Upper lobe of right lung (tissue), 1 donor: ENCODE data around the gene STOM. TPM values are rescaled to one million over a fixed set of nuclear protein-coding genes. Genes with fewer than 3 reads are reported as not detected.

Experiments used
- ATAC-seq: fragments of 200-7000 bp; cut with Tn5 transposase; one replicate; pipeline ENCODE4 v1.9.1; 2020; ENCODE audit warnings: mild to moderate bottlenecking, moderate library complexity
- DNase-seq: peaks from one replicate; pipeline ENCODE4 v3.0.0-alpha.2; 2020
- H3K27ac ChIP-seq: fragments of 200-600 bp; one replicate; pipeline ENCODE4 v1.8.0; 2022
- H3K27me3 ChIP-seq: fragments of 200-600 bp; one replicate; pipeline ENCODE4 v1.8.0; 2022; ENCODE audit warnings: mild to moderate bottlenecking
- H3K36me3 ChIP-seq: fragments of 200-600 bp; one replicate; pipeline ENCODE4 v1.8.0; 2022
- H3K4me1 ChIP-seq: fragments of 200-600 bp; one replicate; pipeline ENCODE4 v1.8.0; 2022
- H3K4me3 ChIP-seq: fragments of 200-600 bp; one replicate; pipeline ENCODE4 v1.8.0; 2022; ENCODE audit warnings: mild to moderate bottlenecking
- H3K9me3 ChIP-seq: fragments of 200-600 bp; one replicate; pipeline ENCODE4 v1.8.0; 2022
- intact Hi-C: fragments of 100-400 bp; cut with DNase I; formaldehyde crosslinking; loops from one replicate; pipeline ENCODE4 v1.11.0; 2022
- total RNA-seq: library from RNA; stranded (reverse); fragmentation: NEBNext Ultra II Directional; extraction: Animal tissue kit (Norgen Biotek cat#: 25700); gene quantifications from one replicate; pipeline ENCODE4 v1.2.1, GENCODE V29; 2021
- TF ChIP-seq, protein P1 (sequence below): fragments of 200-600 bp; IDR thresholded peaks from one replicate; pipeline ENCODE4 v1.8.0; 2022; ENCODE audit warnings: antibody characterized with exemption
- donor health status: DM: no; HTN: yes; CAD: no; lungs with severe emphysema.

Gene STOM
- total RNA-seq, 1 donor from 2014 or later = 595 TPM

GRCh38 chr9:121340676-121341392, 29.2 kb downstream of the STOM start:
- H3K27ac ChIP-seq = peak overlapping the region; percentile 5
- H3K36me3 ChIP-seq = peaks cover 97% of the 10 kb centered on the region
- DNase-seq (no peak), ATAC-seq (no peak)
- TF ChIP-seq, protein P1, sequence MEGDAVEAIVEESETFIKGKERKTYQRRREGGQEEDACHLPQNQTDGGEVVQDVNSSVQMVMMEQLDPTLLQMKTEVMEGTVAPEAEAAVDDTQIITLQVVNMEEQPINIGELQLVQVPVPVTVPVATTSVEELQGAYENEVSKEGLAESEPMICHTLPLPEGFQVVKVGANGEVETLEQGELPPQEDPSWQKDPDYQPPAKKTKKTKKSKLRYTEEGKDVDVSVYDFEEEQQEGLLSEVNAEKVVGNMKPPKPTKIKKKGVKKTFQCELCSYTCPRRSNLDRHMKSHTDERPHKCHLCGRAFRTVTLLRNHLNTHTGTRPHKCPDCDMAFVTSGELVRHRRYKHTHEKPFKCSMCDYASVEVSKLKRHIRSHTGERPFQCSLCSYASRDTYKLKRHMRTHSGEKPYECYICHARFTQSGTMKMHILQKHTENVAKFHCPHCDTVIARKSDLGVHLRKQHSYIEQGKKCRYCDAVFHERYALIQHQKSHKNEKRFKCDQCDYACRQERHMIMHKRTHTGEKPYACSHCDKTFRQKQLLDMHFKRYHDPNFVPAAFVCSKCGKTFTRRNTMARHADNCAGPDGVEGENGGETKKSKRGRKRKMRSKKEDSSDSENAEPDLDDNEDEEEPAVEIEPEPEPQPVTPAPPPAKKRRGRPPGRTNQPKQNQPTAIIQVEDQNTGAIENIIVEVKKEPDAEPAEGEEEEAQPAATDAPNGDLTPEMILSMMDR = no peak
- intact Hi-C loops = no loop called here
- H3K4me1 ChIP-seq = peaks cover 11% of the 10 kb centered on the region
- H3K4me3 ChIP-seq = no peak overlapping the region
- no peaks in the 10 kb centered on the region for H3K9me3 ChIP-seq
- H3K27me3 ChIP-seq = no peaks in the 10 kb centered on the region

DNA sequence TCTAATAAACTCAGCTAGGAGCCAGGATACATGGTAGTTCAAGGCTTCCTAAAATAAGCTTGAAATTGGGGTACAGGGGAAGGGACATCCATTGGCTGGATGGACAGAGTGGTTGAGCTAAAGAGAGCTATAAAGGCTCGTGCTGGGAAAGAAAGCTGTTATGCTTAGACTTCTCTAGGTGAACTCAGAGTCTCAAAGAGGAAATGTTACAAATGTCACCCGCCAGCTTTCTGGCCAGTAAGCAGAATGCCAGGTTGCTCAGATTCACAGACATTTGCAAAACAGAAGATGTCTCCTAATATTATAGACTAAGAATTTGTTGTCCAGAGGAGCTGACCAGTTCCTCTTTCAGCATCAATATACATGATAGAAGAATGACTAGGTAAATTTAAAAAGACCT, 30.6 kb downstream of the STOM start:
- ATAC-seq (no peak), DNase-seq (no peak)
- Histone ChIP-seq H3K9me3 (no peaks in the 10 kb centered on the region), H3K4me3 (no peak overlapping the region), H3K27me3 (no peaks in the 10 kb centered on the region), H3K36me3 (peaks cover 93% of the 10 kb centered on the region), H3K27ac (no peak overlapping the region), H3K4me1 (peaks cover 5% of the 10 kb centered on the region)
- intact Hi-C loops = no loop called here
- TF ChIP-seq, protein P1 = no peak

- no peak for ATAC-seq
- no peak overlapping the region for H3K27ac ChIP-seq
- intact Hi-C loops = no loop called here
- no peaks in the 10 kb centered on the region for H3K4me1 ChIP-seq
- DNase-seq = no peak
- no peaks in the 10 kb centered on the region for H3K9me3 ChIP-seq
- H3K4me3 ChIP-seq = no peak overlapping the region
- TF ChIP-seq, protein P1 = no peak
- peaks cover 80% of the 10 kb centered on the region for H3K36me3 ChIP-seq
- H3K27me3 ChIP-seq = no peaks in the 10 kb centered on the region
Observed at GRCh38 chr9:121336665-121337064, 33.4 kb downstream of the STOM start.

DNA sequence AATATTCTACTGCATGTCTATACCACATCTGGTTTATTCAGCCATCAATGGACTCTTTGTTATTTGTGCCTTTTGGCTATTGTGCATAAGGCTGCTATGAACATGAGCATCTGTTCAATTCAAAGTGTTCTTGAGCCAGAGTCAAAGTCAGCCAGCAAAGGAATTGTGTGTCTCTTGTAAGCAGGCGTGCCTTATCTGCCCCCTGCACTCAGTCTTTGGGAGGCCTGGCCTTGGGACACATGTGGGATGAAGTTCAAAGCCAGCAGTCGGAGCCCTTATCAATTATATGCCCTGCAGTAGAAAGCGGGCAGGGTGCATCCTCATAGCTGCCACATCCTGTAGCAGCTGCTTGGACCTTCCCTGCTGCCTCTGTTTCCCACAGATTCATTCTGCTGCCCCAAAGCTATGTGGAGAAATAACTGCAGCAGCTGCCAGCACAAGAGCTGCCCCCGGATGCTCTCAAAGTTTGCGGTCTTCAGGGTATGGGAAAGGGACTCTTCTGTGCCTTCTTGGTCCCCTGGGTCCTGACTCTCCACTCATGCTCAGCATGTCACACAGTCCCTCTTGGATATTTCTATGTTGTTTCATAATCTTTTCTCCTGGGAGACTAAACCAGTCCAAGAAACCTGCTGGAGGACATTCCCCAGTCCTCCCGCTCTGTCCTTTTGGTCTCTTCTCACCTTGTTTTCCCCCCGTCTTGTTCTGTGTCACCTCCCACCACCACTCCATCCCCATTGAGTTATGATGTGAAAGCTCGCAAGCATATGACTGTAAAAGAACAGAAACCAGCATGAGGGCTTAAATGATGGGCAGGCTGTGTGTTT, 35.9 kb downstream of the STOM start:
- H3K9me3 ChIP-seq = no peaks in the 10 kb centered on the region
- no peak overlapping the region for H3K27ac ChIP-seq
- no peak overlapping the region for H3K4me3 ChIP-seq
- TF ChIP-seq, protein P1 = no peak
- peak; percentile 6 for ATAC-seq
- H3K4me1 ChIP-seq = no peaks in the 10 kb centered on the region
- H3K36me3 ChIP-seq = peaks cover 80% of the 10 kb centered on the region
- intact Hi-C loops = no loop called here
- DNase-seq = no peak
- no peaks in the 10 kb centered on the region for H3K27me3 ChIP-seq

- DNase-seq (no peak), ATAC-seq (peak; percentile 40)
- TF ChIP-seq, protein P1 = peak; percentile 51
- H3K4me3 ChIP-seq = no peak overlapping the region
- H3K9me3 ChIP-seq = no peaks in the 10 kb centered on the region
- H3K27ac ChIP-seq = peak overlapping the region; percentile 61
- intact Hi-C loops = no loop called here
- peaks cover 81% of the 10 kb centered on the region for H3K36me3 ChIP-seq
- peaks cover 2% of the 10 kb centered on the region for H3K4me1 ChIP-seq
- no peaks in the 10 kb centered on the region for H3K27me3 ChIP-seq
Observed at GRCh38 chr9:121331992-121332685, 37.9 kb downstream of the STOM start.
